GM21526 (cell line): ENCODE measurements around the gene PTGR1.

Experiments
- ATAC-seq: cut with Tn5 transposase; IDR thresholded peaks from one replicate; pipeline ENCODE4 v1.9.1; 2021; ENCODE audit warnings: moderate library complexity; ENCODE audit not compliant: unreplicated experiment, low FRiP score

The PTGR1 gene

GRCh38 chr9:111548623-111549022 is 50.8 kb downstream of the PTGR1 start:
- ATAC-seq = no peak

GRCh38 chr9:111542497-111543254 is 56.8 kb downstream of the PTGR1 start:
- no peak for ATAC-seq

DNA sequence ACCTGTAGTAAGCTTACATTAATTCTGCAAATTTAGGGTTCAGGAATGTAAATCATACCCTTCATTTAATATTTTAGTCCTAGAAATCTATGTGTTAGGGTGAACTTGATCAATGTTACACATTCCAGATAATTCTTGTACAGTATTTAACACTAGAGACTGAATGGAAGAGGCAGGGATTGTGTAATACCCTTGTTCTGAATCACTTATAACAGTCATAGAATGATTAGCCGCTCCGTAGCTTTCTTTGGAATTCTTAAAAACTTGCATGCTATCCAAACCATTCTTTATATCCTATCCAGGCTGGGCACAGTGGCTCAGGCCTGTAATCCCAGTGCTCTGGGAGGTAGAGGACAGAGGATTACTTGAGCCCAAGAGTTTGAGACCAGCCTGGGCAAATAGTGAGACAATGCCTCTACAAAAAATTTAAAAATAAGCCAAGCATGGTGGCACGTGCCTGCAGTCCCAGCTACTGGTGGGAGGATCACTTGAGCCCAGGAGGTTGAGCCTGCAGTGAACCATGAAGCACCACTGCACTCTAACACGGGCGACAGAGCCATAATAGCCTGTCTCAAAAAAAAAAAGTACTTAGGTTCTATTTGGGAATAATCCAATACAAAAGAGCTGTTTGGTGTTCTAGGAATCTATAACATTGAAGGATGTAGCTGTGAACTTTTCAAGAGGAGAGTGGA is 66.2 kb downstream of the PTGR1 start:
- ATAC-seq = no peak

GRCh38 chr9:111531716-111532115 is 67.7 kb downstream of the PTGR1 start:
- ATAC-seq = no peak

GRCh38 chr9:111529787-111530186 is 69.7 kb downstream of the PTGR1 start:
- no peak for ATAC-seq

DNA sequence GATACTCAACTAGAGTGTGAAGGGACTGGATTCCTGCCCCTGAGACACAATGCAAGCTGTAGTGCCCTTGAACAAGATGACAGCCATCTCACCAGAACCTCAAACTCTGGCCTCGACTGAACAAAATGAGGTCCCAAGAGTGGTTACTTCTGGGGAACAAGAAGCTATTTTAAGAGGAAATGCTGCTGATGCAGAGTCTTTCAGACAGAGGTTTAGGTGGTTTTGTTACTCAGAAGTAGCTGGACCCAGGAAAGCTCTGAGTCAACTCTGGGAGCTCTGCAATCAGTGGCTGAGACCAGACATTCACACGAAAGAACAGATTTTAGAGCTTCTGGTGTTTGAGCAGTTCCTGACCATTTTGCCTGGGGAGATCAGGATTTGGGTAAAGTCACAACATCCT is 72.1 kb downstream of the PTGR1 start:
- no peak for ATAC-seq

GRCh38 chr9:111525056-111525977 is 74.1 kb downstream of the PTGR1 start, which contains the start of gene ZNF483:
Gene ZNF483, plus strand, starts transcription at chr9:111525179. Its CDS starts 2,217 bp downstream, at chr9:111527396.
- ATAC-seq = peak; percentile 63

DNA sequence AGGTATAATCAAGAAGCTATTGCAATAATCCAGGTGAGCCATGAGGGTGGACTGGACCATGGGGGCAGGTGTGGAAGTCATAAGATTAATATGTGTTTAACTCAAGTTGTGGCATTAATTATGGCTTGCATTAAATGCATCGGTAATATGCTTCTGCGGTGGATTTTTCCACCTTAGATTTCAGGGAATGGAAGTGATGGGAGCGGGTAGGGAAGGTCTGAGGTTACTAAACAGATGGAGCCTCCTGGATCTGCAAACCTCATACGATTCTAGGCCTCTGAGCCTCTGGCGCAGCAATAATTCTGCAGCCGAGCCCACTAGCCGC is 74.8 kb downstream of the PTGR1 start:
- no peak for ATAC-seq

DNA sequence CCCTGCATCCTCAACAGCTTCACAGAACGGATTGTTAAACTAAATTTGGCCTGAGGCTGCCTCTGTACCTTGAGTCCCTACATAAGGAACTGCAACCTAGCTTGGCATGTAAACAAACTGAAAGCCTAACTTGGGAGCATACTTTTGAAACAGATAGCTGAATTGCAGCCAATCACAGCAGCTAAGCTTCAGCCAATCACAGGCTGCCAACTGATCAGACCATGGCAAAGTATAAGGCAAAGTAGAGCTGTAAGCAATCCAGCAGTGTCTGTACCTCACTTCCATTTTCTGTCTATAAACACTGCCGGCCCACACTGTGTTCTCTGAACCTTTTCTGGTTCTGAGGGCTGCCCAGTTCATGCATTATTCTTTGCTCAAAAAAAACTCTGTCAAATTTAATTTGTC is 83.4 kb downstream of the PTGR1 start:
- ATAC-seq = no peak

- ATAC-seq = no peak
Measured at GRCh38 chr9:111514967-111515366, 84.5 kb downstream of the PTGR1 start.
